Hippocampal formation (tissue), 2 donors: ENCODE results near the gene MRPL51.

ENCODE experiments used
- DNase-seq, 2 donors: peaks; one replicate each; lab custom pipeline; 2025; lab: John Stamatoyannopoulos, UW

MRPL51 gene

GRCh38 chr12:6492838-6493496, at the start of gene MRPL51:
TSS of gene MRPL51 (minus strand) at chr12:6493262. CDS start at chr12:6493136, 126 bp downstream.
- peak; percentile 87 to 89 for DNase-seq

- no peak for DNase-seq
Observed at GRCh38 chr12:6542209-6543009, 49.3 kb upstream of the MRPL51 start.

GRCh38 chr12:6541371-6542165, 48.5 kb upstream of the MRPL51 start:
- no peak for DNase-seq

GRCh38 chr12:6540181-6540877, 47.3 kb upstream of the MRPL51 start:
- no peak for DNase-seq

- no peak for DNase-seq
Observed at GRCh38 chr12:6539707-6540134, 46.7 kb upstream of the MRPL51 start.

GRCh38 chr12:6539314-6539682, 46.2 kb upstream of the MRPL51 start:
- no peak for DNase-seq

GRCh38 chr12:6538420-6539313, 45.6 kb upstream of the MRPL51 start:
- DNase-seq: no peak

GRCh38 chr12:6537580-6538419, 44.7 kb upstream of the MRPL51 start:
- peak; percentile 49 to 68 for DNase-seq

GRCh38 chr12:6536894-6537579, 44.0 kb upstream of the MRPL51 start:
- DNase-seq: no peak

GRCh38 chr12:6535960-6536847, 43.1 kb upstream of the MRPL51 start:
- no peak for DNase-seq

- no peak for DNase-seq
Observed at GRCh38 chr12:6535697-6535946, 42.6 kb upstream of the MRPL51 start.

GRCh38 chr12:6534945-6535696, 42.1 kb upstream of the MRPL51 start:
- DNase-seq: peak in 1 of 2 donors; percentile 50

GRCh38 chr12:6534695-6534944, 41.6 kb upstream of the MRPL51 start:
- no peak for DNase-seq

GRCh38 chr12:6533923-6534694, 41.0 kb upstream of the MRPL51 start, which contains the start of gene GAPDH:
TSS of gene GAPDH (plus strand) at chr12:6534517. CDS start at chr12:6534833, 316 bp downstream.
- DNase-seq: peak; percentile 93 to 99

- DNase-seq: no peak
Observed at GRCh38 chr12:6533653-6533922, 40.5 kb upstream of the MRPL51 start.

- DNase-seq: peak; percentile 84 to 86
Observed at GRCh38 chr12:6532927-6533652, 40.0 kb upstream of the MRPL51 start.
